Measurements from ENCODE around the gene RPL26.
A peak's percentile ranks its signal among the peaks of the same experiment; 100 is the strongest.

The RPL26 gene

DNA sequence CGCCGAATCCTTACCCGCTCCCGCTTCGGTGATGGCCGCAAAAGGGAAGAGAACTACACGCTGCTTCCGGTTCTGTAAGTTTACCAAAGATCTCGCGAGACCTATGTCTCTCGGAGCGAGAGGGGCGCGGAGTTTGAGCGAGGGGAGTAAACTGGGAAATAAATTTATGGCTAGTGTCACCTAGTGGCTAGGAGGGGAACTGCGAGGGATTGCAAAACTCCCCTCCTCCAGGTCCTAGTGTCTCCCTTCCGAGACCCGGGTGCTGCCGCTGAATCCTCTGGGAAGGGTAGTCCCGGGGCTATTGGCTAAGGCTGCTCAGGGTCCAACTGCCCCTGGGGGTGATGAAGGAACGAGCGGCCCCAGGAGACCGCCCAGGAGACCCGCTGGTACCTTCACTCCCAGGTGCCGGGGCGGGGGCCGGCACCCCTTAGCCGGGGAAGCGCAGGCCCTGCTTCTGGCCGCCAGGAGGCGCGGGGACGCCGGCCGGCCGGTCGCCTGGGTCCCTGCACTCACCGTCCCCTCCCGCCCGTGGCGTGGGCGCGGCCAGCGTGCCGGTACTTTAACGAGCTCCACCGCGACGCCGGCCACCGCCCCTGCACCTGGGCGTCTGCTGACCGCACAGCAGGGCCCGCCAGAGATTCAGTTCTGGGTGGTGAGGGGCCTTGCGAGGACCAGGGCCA is at the start of gene RPL26:
Gene RPL26, minus strand, starts transcription at position 51 of the 680 bp plus-strand sequence. CDS start 883 bp downstream, outside the sequence.
- TF ChIP-seq, protein P1, sequence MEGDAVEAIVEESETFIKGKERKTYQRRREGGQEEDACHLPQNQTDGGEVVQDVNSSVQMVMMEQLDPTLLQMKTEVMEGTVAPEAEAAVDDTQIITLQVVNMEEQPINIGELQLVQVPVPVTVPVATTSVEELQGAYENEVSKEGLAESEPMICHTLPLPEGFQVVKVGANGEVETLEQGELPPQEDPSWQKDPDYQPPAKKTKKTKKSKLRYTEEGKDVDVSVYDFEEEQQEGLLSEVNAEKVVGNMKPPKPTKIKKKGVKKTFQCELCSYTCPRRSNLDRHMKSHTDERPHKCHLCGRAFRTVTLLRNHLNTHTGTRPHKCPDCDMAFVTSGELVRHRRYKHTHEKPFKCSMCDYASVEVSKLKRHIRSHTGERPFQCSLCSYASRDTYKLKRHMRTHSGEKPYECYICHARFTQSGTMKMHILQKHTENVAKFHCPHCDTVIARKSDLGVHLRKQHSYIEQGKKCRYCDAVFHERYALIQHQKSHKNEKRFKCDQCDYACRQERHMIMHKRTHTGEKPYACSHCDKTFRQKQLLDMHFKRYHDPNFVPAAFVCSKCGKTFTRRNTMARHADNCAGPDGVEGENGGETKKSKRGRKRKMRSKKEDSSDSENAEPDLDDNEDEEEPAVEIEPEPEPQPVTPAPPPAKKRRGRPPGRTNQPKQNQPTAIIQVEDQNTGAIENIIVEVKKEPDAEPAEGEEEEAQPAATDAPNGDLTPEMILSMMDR (conservative IDR thresholded peaks at IDR 0.05; ENCODE audit: low read depth, low read length) = peak; percentile 88
- peak; percentile 88 for DNase-seq (ENCODE audit: low read depth)
- peak within 1 kb of the TSS; percentile 98 for H3K4me3 ChIP-seq (ENCODE audit: low read length)

GRCh38 chr17:8430966-8431365 is 48.0 kb upstream of the RPL26 start:
- no peak for DNase-seq (ENCODE audit: low read depth)
- H3K4me3 ChIP-seq (ENCODE audit: low read length) = no peak overlapping the region
- TF ChIP-seq, protein P1 (conservative IDR thresholded peaks at IDR 0.05; ENCODE audit: low read depth, low read length) = no peak

GRCh38 chr17:8426802-8427201 is 43.8 kb upstream of the RPL26 start:
- TF ChIP-seq, protein P1 (conservative IDR thresholded peaks at IDR 0.05; ENCODE audit: low read depth, low read length) = no peak
- no peak overlapping the region for H3K4me3 ChIP-seq (ENCODE audit: low read length)
- DNase-seq (ENCODE audit: low read depth) = no peak

- TF ChIP-seq, protein P1 (conservative IDR thresholded peaks at IDR 0.05; ENCODE audit: low read depth, low read length) = no peak
- H3K4me3 ChIP-seq (ENCODE audit: low read length) = no peak overlapping the region
- DNase-seq (ENCODE audit: low read depth) = no peak
Observed at GRCh38 chr17:8426094-8426720, 43.2 kb upstream of the RPL26 start.

DNA sequence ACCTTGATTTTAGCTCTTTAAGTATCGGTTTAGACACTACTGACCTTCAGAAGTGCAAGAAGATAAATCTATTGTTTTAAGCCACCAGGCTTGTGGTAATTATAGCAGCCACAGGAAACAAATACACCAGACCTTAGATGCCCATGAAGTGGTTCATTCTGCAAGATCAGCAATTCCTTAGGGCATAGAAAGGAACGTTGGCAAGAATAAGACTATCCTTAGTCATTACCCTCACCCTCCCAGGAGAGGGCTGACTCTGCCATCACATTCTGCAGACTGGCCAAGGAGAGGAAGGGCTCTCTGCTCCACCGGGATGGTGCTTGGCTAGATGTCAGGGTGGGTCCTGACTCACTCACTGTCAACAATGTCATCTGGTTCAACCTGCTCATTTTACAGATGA is 38.6 kb upstream of the RPL26 start:
- no peak overlapping the region for H3K4me3 ChIP-seq (ENCODE audit: low read length)
- DNase-seq (ENCODE audit: low read depth) = no peak
- TF ChIP-seq, protein P1 (conservative IDR thresholded peaks at IDR 0.05; ENCODE audit: low read depth, low read length) = no peak

GRCh38 chr17:8420041-8420934 is 37.3 kb upstream of the RPL26 start:
- DNase-seq (ENCODE audit: low read depth) = no peak
- no peak overlapping the region for H3K4me3 ChIP-seq (ENCODE audit: low read length)
- TF ChIP-seq, protein P1 (conservative IDR thresholded peaks at IDR 0.05; ENCODE audit: low read depth, low read length) = no peak

Measured in retinal pigment epithelial cell (primary cell).